ENCODE data around the gene TRMT112.

Gene TRMT112

GRCh38 chr11:64349404-64349803, 32.0 kb upstream of the TRMT112 start:
- no peak for DNase-seq

DNA sequence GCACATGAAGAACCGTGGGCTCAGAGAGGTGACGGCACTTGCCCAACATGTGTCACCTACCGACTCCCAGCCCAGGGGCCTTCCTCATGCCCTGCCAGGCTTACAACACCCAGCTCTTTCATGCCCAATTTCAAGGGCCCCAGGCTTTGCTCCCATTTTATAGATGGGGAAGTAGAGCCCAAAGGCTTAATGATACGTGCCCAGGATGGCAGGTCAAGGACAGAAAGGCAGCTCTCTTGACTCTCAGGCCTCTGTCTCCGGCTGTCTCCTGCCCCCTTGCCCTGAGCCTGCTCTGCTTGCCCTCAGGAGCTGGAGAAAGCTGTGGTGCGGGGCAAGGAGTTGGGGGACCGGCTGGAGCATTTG, 31.6 kb upstream of the TRMT112 start:
- DNase-seq, result no peak

DNA sequence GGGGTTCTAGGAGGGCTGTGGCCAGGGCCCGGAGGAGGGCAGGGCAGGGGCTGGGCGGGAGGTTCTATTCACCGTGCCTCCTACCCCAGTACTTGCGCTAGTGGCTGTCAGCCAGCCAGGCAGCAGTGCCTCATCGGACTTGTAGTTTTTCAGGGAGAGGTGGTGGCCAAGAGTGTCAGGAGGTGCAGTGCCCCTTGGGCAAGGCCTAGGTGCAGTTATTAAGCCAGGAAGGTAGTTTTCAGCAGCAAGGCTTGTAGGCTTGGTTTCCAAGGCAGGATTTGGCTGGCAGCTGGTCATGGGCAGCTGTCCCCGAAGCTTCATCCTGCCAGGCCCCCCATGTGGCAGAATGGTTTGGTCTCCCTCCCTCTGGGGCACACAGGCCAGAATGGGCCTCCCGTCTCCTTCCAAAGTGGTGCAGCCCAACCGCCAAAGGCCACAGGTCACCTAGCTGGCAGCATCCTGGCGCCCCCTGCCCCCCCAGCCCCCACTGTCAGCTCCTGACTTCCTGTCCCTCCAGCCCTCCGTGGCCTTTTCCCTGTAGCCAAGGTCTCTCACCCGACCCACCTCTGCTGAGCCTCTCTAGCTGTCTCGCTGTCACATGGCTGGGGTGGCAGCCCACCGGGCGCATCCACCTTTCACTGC, 31.1 kb upstream of the TRMT112 start:
- DNase-seq, result no peak

- no peak for DNase-seq
Measured at GRCh38 chr11:64347193-64347867, 30.0 kb upstream of the TRMT112 start.

DNA sequence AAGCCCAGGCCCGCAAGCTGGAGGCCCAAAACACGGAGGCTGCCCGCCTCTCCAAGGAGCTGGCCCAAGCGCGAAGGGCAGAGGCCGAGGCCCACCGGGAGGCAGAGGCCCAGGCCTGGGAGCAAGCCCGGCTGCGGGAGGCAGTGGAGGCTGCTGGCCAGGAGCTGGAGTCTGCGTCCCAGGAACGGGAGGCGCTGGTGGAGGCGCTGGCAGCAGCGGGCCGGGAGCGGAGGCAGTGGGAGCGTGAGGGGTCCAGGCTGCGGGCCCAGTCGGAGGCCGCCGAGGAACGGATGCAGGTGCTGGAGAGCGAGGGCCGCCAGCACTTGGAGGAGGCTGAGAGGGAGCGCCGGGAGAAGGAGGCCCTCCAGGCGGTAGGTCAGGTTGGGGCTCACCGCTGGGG, 27.4 kb upstream of the TRMT112 start:
- DNase-seq, result no peak

DNA sequence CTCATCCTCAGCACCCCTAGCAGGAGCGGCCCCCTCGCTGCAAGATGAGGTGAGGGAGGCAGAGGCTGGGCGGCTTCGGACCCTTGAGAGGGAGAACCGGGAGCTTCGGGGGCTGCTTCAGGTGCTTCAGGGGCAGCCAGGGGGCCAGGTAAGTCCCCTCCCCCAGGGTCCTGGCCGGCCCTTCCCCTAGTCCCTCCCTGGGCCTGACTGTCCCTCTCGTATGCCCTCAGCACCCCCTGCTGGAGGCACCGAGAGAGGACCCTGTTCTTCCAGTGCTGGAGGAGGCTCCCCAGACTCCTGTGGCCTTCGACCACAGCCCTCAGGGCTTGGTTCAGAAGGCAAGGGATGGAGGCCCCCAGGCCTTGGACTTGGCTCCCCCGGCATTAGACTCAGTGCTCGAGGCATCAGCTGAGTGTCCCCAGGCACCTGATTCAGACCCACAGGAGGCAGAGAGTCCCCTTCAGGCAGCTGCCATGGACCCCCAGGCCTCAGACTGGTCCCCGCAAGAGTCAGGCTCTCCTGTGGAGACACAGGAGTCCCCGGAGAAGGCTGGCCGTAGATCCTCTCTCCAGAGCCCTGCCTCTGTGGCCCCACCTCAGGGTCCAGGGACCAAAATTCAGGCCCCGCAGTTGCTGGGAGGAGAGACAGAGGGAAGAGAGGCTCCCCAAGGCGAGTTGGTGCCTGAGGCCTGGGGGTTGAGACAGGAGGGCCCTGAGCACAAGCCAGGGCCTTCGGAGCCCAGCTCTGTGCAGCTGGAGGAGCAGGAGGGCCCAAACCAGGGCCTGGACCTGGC, 26.6 kb upstream of the TRMT112 start:
- DNase-seq, result peak in 3 of 4 experiments; percentile 30 to 49 (median 40)

- no peak for DNase-seq
Measured at GRCh38 chr11:64342869-64343745, 25.7 kb upstream of the TRMT112 start.

- DNase-seq, result peak; percentile 92 to 96 (median 94)
Measured at GRCh38 chr11:64341851-64342791, 24.8 kb upstream of the TRMT112 start.

GRCh38 chr11:64341429-64341828, 24.1 kb upstream of the TRMT112 start:
- DNase-seq, result no peak

DNA sequence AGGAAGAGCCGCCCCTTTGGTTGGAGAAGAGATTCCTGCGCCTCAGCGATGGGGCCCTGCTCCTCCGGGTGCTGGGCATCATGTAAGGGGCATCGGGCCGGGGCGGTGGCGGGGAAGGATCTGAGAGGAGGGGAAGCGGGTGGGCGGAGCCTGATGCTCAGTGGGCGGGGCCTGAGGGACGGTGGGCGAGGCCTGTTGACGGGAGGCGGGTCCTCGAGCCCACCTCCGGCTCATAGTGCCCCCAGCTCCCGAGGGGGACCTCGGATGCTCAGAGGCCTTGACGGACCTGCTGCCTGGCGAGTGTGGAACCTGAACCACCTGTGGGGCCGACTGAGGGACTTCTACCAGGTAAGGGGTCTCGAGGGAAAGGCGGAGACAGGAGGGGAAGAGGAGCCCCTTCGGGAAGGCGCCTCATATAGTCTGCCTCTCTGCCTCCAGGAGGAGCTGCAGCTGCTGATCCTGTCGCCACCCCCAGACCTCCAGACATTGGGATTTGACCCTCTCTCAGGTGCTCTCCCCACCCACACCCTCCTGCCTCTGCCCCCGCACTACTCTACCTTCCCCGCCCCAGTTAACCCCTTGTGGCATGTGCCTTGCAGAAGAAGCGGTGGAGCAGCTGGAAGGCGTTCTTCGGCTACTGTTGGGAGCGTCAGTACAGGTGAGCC, 23.4 kb upstream of the TRMT112 start:
- peak in 3 of 4 experiments; percentile 38 to 76 (median 65) for DNase-seq

- DNase-seq, result peak; percentile 67 to 87 (median 78)
Measured at GRCh38 chr11:64339754-64340408, 22.5 kb upstream of the TRMT112 start, which contains the start of gene CCDC88B. Gene CCDC88B, plus strand, starts transcription at chr11:64340204. Its CDS starts 63 bp downstream, at chr11:64340267.

GRCh38 chr11:64339286-64339685, 21.9 kb upstream of the TRMT112 start:
- DNase-seq, result no peak

GRCh38 chr11:64338716-64339115, 21.4 kb upstream of the TRMT112 start:
- DNase-seq, result no peak

DNA sequence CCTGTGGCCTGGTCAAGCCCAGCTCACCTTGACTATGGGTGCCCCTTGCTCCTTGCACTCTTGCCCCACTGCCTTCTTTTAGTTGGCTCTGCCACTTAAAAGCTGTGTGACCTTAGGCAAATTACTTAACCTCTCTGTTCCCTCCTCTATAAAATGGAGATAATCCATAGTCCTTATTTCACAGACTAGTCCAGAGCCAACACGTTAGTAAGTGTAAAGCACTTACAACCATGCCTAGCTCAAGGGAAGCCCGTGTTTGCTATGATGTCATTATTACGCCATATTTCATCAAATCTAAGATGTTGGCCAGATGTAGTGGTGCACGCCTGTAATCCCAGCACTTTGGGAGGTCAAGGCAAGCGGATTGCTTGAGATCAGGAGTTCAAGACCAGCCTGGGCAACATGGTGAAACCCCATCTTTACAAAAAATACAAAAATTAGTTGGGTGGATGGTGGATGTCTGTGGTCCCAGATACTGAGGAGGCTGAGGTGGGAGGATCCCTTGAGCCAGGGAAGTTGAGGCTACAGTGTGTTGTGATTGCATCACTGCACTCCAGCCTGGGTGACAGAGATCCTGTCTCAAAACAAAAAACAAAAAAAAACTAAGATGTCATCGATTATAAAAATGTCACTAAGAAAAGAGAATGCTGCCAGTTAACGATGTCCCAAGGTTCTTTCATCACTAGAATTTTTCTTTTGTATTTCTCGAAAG, 20.3 kb upstream of the TRMT112 start:
- DNase-seq, result no peak

GRCh38 chr11:64334764-64335735, 17.7 kb upstream of the TRMT112 start:
- peak; percentile 68 to 88 (median 80) for DNase-seq

DNA sequence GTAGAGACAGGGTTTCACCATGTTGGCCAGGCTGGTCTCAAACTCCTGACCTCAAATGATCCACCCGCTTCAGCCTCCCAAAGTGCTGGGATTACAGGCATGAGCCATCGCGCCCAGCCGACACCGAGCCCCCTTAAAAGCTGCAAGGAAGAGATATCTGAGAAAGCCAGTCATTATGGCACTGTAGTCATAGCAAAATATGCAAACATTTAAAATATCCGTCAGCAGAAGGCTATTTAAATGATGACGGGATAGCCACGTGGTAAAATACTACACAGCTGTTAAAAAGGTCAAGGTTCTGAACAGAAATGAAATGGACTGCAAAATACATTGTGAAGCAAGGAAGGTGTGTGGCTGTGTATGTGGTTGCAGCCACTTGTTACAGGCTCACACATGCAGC, 16.2 kb upstream of the TRMT112 start:
- DNase-seq, result no peak

DNA sequence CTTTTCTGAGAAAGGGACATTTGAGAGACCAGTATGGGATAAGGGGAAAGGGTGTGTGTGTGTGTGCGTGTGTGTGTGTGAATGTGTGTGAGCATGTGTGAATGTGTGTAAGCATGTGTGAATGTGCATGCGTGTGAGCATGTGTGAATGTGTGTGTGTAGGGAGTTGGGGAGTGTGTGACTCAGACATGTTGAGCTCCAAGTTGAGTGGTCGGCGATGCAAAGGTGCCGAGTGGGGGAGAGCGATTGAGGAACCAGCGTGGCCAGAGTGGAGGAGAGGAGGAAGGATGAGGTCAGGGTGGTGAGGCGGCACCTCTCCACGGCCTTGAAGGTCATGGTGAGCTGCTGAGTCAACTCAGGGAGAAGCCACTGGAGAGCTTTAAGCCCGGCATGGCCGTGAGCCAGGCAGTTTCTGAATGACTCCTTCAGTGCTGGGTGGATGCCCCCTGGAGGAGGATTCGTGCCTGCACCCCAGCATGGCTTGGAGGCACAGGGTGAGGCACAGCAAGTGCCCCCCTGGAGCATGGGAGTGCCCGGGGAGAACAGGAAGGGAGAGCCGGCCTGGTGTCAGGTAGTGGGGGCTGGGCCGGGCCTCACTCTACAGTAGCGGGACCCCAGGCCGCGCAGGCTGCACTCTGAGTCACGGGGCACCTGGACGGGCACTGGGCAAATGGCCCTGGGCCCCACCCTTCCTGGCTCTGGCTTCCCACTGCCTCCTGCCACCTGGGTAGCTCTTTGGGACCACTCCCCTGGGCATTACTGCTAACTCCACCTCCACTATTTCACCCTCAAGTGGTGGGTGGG, 14.4 kb upstream of the TRMT112 start:
- peak; percentile 92 to 97 (median 93) for DNase-seq
